ENCODE measurements around the gene AURKAIP1. TPM values are rescaled to one million over a fixed set of nuclear protein-coding genes. Genes with fewer than 3 reads are reported as not detected.

Gene AURKAIP1
- total and polyA plus RNA-seq, 2 of the 13 experiments (the other 11 are each of a cell fraction or from before 2014, with no cell fraction given), result 69.5 to 175 TPM

GRCh38 chr1:1420654-1421141 is 45.7 kb upstream of the AURKAIP1 start (continued):
- no peak for TF ChIP-seq SNAPC4 (CRISPR knock-in tag; IDR thresholded peaks at IDR 0.05)
- peak; percentile 20 for TF ChIP-seq TAF15 (IDR thresholded peaks at IDR 0.05; ENCODE audit: low read depth, low read length, poor library complexity, severe bottlenecking)
- no peak for TF ChIP-seq ZNF343 (CRISPR knock-in tag; IDR thresholded peaks at IDR 0.05)
- TF ChIP-seq ZSCAN30 (CRISPR knock-in tag; IDR thresholded peaks at IDR 0.05), result no peak
- TF ChIP-seq ZFX (CRISPR knock-in tag; IDR thresholded peaks at IDR 0.05; ENCODE audit: low read depth), result peak; percentile 75; the same call in 1 of the 2 replicates
- no peak for TF ChIP-seq ZNF430 (CRISPR knock-in tag; IDR thresholded peaks at IDR 0.05)
- TF ChIP-seq AFF4 (CRISPR knock-in tag; IDR thresholded peaks at IDR 0.05), result no peak
- TF ChIP-seq PAX8 (CRISPR knock-in tag; IDR thresholded peaks at IDR 0.05; ENCODE audit: borderline replicate concordance), result no peak
- TF ChIP-seq ZNF777 (CRISPR knock-in tag; IDR thresholded peaks at IDR 0.05), result no peak
- TF ChIP-seq ZBTB10 (CRISPR knock-in tag; IDR thresholded peaks at IDR 0.05; ENCODE audit: borderline replicate concordance), result no peak
- peak; percentile 18 for TF ChIP-seq AGO1 (IDR thresholded peaks at IDR 0.05; ENCODE audit: low read depth, low read length, poor library complexity, severe bottlenecking)
- no peak for TF ChIP-seq ZNF878 (CRISPR knock-in tag; IDR thresholded peaks at IDR 0.05)
- TF ChIP-seq ZEB1 (IDR thresholded peaks at IDR 0.05; ENCODE audit: insufficient replicate concordance, low read depth), result no peak
- TF ChIP-seq SOX5 (CRISPR knock-in tag; IDR thresholded peaks at IDR 0.05; ENCODE audit: borderline replicate concordance), result no peak
- no peak for TF ChIP-seq GTF3A (CRISPR knock-in tag; conservative IDR thresholded peaks at IDR 0.05)
- TF ChIP-seq ZNF557 (CRISPR knock-in tag; IDR thresholded peaks at IDR 0.05), result no peak
- no peak for TF ChIP-seq MAZ (IDR thresholded peaks at IDR 0.05; ENCODE audit: borderline replicate concordance, low read depth, low read length)
- peak; percentile 62; the same call in 1 of the 2 replicates for TF ChIP-seq MAZ (CRISPR knock-in tag; IDR thresholded peaks at IDR 0.05; ENCODE audit: low read depth)
- no peak for TF ChIP-seq PHF8 (CRISPR knock-in tag; IDR thresholded peaks at IDR 0.05)
